ENCODE data around the gene RAB6A. TPM values are rescaled to one million over a fixed set of nuclear protein-coding genes. Genes with fewer than 3 reads are reported as not detected.

Gene RAB6A
- total RNA-seq, 4 donors from 2014 or later, result 95.5 to 124 (median 110) TPM

GRCh38 chr11:73652046-73652730 is 108.7 kb downstream of the RAB6A start:
- no peak for TF ChIP-seq CTCF (IDR thresholded peaks at IDR 0.05 in 4 of 5, conservative IDR thresholded peaks at IDR 0.05 in 1 of 5)
- no peak for TF ChIP-seq POLR2A (IDR thresholded peaks at IDR 0.05)
- DNase-seq, result no peak
- H3K4me1 ChIP-seq, result peaks cover 0 to 3% of the 10 kb centered on the region in 2 donors
- no peaks in the 10 kb centered on the region for H3K36me3 ChIP-seq
- H3K9me3 ChIP-seq, result no peaks in the 10 kb centered on the region
- intact Hi-C loops (cut with DNase I; ENCODE audit: low total_unique reads) (no loop called here), in situ Hi-C loops (cut with MboI; ENCODE audit: low sequenced_read_pairs in 4 of 4) (loop anchor here in 3 of 4 donors (10.0 kb wide), 1 partner anchor 247 kb away; no protein-coding TSS in a partner anchor)
- no peak for ATAC-seq
- H3K4me3 ChIP-seq, result no peak overlapping the region
- H3K27me3 ChIP-seq, result no peaks in the 10 kb centered on the region
- H3K27ac ChIP-seq, result no peak overlapping the region

- H3K27me3 ChIP-seq, result no peaks in the 10 kb centered on the region
- peaks cover 0 to 3% of the 10 kb centered on the region in 2 donors for H3K4me1 ChIP-seq
- no peaks in the 10 kb centered on the region for H3K36me3 ChIP-seq
- in situ Hi-C loops (cut with MboI; ENCODE audit: low sequenced_read_pairs in 4 of 4) (loop anchor here in 3 of 4 donors (10.0 kb wide), 1 partner anchor 247 kb away; no protein-coding TSS in a partner anchor), intact Hi-C loops (cut with DNase I; ENCODE audit: low total_unique reads) (no loop called here)
- H3K27ac ChIP-seq, result no peak overlapping the region
- ATAC-seq (no peak), DNase-seq (no peak)
- TF ChIP-seq CTCF (IDR thresholded peaks at IDR 0.05 in 4 of 5, conservative IDR thresholded peaks at IDR 0.05 in 1 of 5) (no peak), POLR2A (IDR thresholded peaks at IDR 0.05) (no peak)
- H3K4me3 ChIP-seq, result no peak overlapping the region
- no peaks in the 10 kb centered on the region for H3K9me3 ChIP-seq
Observed at GRCh38 chr11:73651661-73652045, 109.2 kb downstream of the RAB6A start.

- no peak for DNase-seq
- in situ Hi-C loops (cut with MboI; ENCODE audit: low sequenced_read_pairs in 4 of 4) (loop anchor here in 3 of 4 donors (10.0 kb wide), 1 partner anchor 246 kb away; no protein-coding TSS in a partner anchor), intact Hi-C loops (cut with DNase I; ENCODE audit: low total_unique reads) (no loop called here)
- Histone ChIP-seq H3K9me3 (no peaks in the 10 kb centered on the region), H3K36me3 (no peaks in the 10 kb centered on the region), H3K27ac (no peak overlapping the region), H3K4me3 (no peak overlapping the region), H3K4me1 (peaks cover 0 to 3% of the 10 kb centered on the region in 2 donors), H3K27me3 (no peaks in the 10 kb centered on the region)
- no peak for TF ChIP-seq POLR2A (IDR thresholded peaks at IDR 0.05)
- ATAC-seq, result no peak
Observed at GRCh38 chr11:73651252-73651651, 109.6 kb downstream of the RAB6A start.

- Histone ChIP-seq H3K4me3 (no peak overlapping the region), H3K27ac (no peak overlapping the region), H3K36me3 (no peaks in the 10 kb centered on the region), H3K4me1 (peaks cover 0 to 3% of the 10 kb centered on the region in 2 donors), H3K27me3 (no peaks in the 10 kb centered on the region), H3K9me3 (no peaks in the 10 kb centered on the region)
- intact Hi-C loops (cut with DNase I; ENCODE audit: low total_unique reads), result no loop called here
- TF ChIP-seq POLR2A (IDR thresholded peaks at IDR 0.05) (no peak), CTCF (IDR thresholded peaks at IDR 0.05 in 4 of 5, conservative IDR thresholded peaks at IDR 0.05 in 1 of 5) (no peak)
- DNase-seq (no peak), ATAC-seq (no peak)
- in situ Hi-C loops (cut with MboI; ENCODE audit: low sequenced_read_pairs in 4 of 4), result loop anchor here in 3 of 4 donors (10.0 kb wide), 1 partner anchor 246 kb away; no protein-coding TSS in a partner anchor
Observed at GRCh38 chr11:73650400-73650799, 110.5 kb downstream of the RAB6A start.

GRCh38 chr11:73649206-73649605 is 111.7 kb downstream of the RAB6A start:
- Histone ChIP-seq H3K4me3 (no peak overlapping the region), H3K9me3 (no peaks in the 10 kb centered on the region), H3K4me1 (peaks cover 0 to 3% of the 10 kb centered on the region in 2 donors), H3K27ac (no peak overlapping the region), H3K27me3 (no peaks in the 10 kb centered on the region), H3K36me3 (no peaks in the 10 kb centered on the region)
- in situ Hi-C loops (cut with MboI; ENCODE audit: low sequenced_read_pairs in 4 of 4) (no loop called here), intact Hi-C loops (cut with DNase I; ENCODE audit: low total_unique reads) (no loop called here)
- DNase-seq, result no peak
- no peak for ATAC-seq
- TF ChIP-seq POLR2A (IDR thresholded peaks at IDR 0.05) (no peak), CTCF (IDR thresholded peaks at IDR 0.05 in 4 of 5, conservative IDR thresholded peaks at IDR 0.05 in 1 of 5) (no peak)
